ENCODE results near the gene SECISBP2L.
A peak's percentile ranks its signal among the peaks of the same experiment; 100 is the strongest.
"Not testable (repeated sequence)": the region's sequence is repeated elsewhere in the genome, so short reads cannot be mapped to it uniquely, and the experiment has no call there.

Gene SECISBP2L

DNA sequence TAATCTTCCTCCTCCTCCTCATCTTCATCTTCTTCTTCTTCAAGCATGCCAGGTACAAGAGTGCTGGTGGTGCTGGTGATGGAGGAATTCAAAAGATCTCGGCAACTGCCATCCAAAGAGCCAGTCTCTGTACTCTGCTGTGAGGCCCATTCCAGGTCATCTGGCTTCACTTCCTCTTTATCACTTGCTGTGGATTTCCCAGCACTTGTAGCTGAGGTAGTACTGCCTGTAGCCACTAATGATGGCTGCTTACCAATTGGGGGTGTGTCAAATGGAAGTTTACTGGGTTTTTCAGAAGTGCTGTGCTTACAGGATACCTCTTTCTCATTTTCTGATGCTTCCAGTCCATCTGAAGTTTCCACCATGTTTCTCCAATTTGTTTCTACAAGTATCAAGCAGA lies 53.7 kb downstream of the SECISBP2L start:
- no peak for DNase-seq

DNA sequence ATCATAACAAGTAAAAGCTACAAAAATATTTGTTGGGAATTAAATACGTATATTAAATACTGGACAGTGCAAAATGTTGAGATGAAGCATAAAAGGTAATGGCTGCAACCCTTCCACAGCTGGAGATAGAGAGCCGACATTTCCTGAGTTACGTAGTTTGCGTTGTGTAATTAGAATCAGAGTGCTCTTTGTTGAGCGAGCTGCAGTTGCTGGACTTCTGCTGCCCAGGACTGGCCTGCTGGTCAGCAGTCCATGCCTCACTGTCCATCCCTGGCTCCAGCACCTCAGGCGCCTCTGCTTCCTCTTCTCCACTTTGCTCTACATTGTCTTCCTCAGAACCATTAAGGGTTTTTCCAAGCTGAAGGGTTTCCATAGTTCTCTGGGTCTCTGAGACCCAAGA lies 54.1 kb downstream of the SECISBP2L start:
- DNase-seq, result no peak

GRCh38 chr15:48989170-48989569 lies 57.1 kb downstream of the SECISBP2L start:
- DNase-seq, result no peak

- DNase-seq, result no peak
These were observed 59.1 kb downstream of the SECISBP2L start for GRCh38 chr15:48987142-48987541.

GRCh38 chr15:48986240-48986639 lies 60.0 kb downstream of the SECISBP2L start:
- no peak for DNase-seq

GRCh38 chr15:48985516-48985915 lies 60.7 kb downstream of the SECISBP2L start:
- no peak for DNase-seq

DNA sequence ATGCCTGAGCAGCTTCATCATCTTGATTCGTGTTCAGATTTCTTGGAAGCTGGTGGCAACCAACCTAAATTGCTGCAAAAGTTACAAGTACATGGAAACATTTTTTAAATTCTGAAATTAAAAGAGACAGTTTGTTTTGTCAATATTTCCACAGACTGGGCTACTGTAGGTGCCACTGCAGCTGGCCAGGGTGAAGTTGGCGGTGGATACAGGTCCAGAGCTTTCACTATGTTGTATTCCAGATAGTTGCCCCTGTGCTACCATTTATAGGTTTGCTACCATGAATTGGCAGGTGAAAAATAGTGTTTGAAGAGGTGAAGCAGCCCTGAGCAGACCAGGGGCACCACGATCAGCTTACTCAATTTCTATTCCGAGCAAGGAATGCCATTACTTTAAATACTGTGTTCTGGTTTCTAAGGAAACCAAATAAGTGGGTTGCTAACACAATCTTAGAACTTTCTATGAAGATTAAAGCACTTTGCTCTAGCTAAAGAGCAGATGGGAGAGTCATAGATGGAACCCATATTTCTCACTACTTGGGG lies 61.4 kb downstream of the SECISBP2L start:
- DNase-seq, result no peak

DNA sequence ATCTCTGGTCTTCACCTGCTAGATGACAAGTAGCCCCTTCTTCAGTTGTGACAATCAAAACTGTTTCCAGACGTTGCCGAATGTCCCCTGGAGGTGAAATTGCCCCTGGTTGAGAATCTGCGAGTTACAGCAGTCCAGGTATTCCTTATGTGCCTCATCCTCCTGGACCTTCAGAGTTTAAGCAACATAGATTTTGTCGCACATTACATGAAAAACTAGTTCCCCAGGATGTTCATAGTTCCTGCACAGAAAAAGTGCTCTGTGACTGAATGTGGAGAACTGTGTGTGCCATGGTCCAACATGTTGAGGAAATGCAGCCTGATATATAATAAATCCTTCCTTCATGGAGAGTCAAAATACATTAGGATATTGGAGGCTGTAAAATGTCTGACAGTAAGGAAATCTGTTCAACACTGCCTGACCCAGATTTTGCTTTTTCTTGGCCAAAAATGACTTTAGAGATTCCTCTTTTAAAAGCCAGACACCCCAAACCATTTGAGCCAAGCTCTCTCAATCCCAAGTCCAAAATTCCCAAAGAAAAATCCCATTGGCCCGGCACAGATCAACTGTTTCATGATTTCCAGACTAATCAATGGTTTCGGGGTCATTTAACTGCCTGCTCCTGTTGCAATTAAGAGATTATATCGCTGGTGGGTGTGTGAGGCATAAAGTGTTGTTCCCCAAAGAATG lies 62.1 kb downstream of the SECISBP2L start:
- no peak for DNase-seq

GRCh38 chr15:48983300-48983699 lies 62.9 kb downstream of the SECISBP2L start:
- no peak for DNase-seq

DNA sequence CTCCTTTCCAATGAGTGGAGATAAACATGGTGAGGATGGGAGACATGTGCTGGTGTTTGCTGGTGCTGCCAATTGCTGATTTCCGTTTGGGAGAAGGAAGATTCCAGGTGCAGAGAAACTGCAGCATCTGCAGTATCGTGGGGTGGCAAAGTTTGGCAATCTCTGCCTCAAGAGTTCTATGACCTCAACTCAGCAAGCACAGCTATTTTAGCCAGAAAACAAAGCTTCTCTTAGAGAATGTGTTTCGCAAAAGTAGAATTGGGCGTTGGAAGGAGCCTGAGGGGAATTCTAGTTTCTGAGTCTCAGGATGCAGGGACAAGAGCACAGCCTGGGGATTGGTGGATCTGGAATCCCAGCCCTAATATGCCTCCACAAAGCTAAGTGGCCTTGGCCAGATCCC lies 64.3 kb downstream of the SECISBP2L start:
- no peak for DNase-seq

GRCh38 chr15:48978638-48979037 lies 67.6 kb downstream of the SECISBP2L start:
- DNase-seq, result peak; percentile 13

- DNase-seq, result peak; percentile 11
These were observed 69.7 kb downstream of the SECISBP2L start for GRCh38 chr15:48976444-48977088.

- DNase-seq, result peak; percentile 88
These were observed 70.5 kb downstream of the SECISBP2L start for GRCh38 chr15:48975472-48976419.

- DNase-seq, result peak; percentile 52
These were observed 71.4 kb downstream of the SECISBP2L start for GRCh38 chr15:48974882-48975281.

GRCh38 chr15:48972750-48973503 lies 73.3 kb downstream of the SECISBP2L start:
- no peak for DNase-seq

- DNase-seq, result not testable (repeated sequence)
These were observed 75.3 kb downstream of the SECISBP2L start for GRCh38 chr15:48970926-48971325.

DNA sequence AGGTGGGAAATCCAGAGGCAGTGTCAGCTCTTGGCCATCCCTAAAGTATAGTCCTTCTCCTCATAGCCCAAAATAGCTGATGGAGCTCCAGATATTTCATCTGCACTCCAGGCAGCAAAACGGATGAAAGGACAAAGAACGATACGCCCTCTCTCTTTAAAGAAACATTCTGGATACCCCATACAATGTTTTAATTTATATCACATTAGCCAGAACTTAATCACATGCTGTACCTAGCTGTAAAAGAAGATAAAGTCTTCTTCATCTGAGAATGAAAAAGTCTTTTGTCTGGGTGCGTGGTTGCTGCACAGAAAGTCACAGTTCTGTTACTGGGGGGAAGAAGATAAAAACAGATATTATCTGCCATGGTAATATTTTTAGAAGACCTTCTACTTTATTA lies 78.2 kb downstream of the SECISBP2L start:
- no peak for DNase-seq

GRCh38 chr15:48967336-48967735 lies 78.9 kb downstream of the SECISBP2L start:
- no peak for DNase-seq

- DNase-seq, result no peak
These were observed 79.5 kb downstream of the SECISBP2L start for GRCh38 chr15:48966595-48967301.

DNA sequence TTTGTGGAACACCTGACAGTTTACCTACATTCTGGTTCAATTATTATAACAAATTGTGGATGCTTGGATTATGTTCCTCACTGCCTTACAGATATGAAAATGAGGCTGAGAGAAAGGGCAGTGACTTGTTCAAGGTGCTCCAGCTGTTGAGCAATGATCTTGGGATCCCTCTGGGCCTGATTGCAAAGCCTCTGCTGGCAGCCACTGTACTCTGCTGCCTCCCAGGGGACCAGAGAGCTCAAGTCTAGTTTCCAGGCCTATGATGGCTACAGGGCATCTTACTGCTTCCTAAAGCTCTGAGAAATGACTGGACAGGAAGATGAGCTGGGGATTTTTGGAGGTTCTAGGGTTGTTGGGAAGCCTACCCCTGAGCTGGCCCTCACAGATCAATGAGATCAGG lies 80.3 kb downstream of the SECISBP2L start:
- peak; percentile 74 for DNase-seq

- no peak for DNase-seq
These were observed 81.3 kb downstream of the SECISBP2L start for GRCh38 chr15:48964898-48965297.

Measured in NCI-H82 (cell line).